GM18505 (cell line): ENCODE measurements around the gene TANGO2.

Experiments
- ATAC-seq: cut with Tn5 transposase; IDR thresholded peaks from one replicate; pipeline ENCODE4 v1.9.1; 2021; ENCODE audit not compliant: unreplicated experiment
- POLR2A ChIP-seq: IDR thresholded peaks from 4 replicates; pipeline ENCODE4 v1.6.1; 2011; ENCODE audit warnings: borderline replicate concordance; ENCODE audit not compliant: insufficient read depth, insufficient read length; ENCODE audit errors: extremely low read depth

The TANGO2 gene

GRCh38 chr22:20114506-20115475 is 93.9 kb downstream of the TANGO2 start:
- no peak for ATAC-seq
- no peak for TF ChIP-seq POLR2A

- no peak for TF ChIP-seq POLR2A
- no peak for ATAC-seq
Observed at GRCh38 chr22:20115691-20116375, 94.9 kb downstream of the TANGO2 start, which contains the start of gene RANBP1. TSS of gene RANBP1 (plus strand) at chr22:20116104. CDS start at chr22:20116185, 81 bp downstream.

DNA sequence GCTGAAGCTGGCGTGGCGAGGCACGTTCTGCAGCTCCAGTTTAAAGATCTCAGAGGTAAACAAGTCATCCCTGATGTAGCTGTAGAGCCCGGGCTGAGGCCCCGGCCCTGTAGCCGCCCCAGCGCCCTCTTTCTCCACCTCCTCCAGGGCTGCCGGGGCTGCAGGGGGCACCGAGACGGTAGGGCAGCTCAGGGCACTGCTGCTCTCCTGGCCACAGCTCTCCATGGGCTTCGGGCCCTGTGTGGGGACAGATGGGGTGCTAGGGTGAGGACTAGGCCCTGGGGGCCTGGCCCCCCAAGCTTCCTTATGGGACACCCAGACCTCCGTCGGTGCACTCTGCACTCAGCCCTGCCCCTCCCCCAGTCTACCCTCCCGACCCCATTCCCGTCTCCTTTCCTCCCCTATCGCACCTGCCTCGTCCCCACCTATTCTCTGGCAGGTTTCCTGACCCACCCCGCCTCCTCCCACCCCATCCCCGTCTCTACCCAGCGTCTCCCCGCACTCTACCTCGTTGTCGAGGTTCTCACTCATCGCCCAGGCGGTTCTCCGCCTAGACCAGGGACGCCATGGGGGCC is 95.6 kb downstream of the TANGO2 start:
- TF ChIP-seq POLR2A, result no peak
- ATAC-seq, result no peak
